Central memory CD8-positive, alpha-beta T cell (primary cell): Measurements from ENCODE around the gene IMP3.

Experiments
- ATAC-seq: fragments of 150-1000 bp; cut with Tn5 transposase; replicated peaks from 2 replicates; pipeline ENCODE4 v1.10.0; 2022; ENCODE audit warnings: mild to moderate bottlenecking, moderate FRiP score, moderate number of reproducible peaks; ENCODE audit not compliant: poor library complexity, severe bottlenecking; ENCODE audit errors: extremely low read depth
- DNase-seq, 2 donors: peaks; one replicate each; pipeline ENCODE4 v3.0.0; 2021; ENCODE audit warnings: low spot score in 2 of 2
- H3K27ac Mint-ChIP-seq: one replicate; pipeline ENCODE4 v1.8.0; 2022; ENCODE audit warnings: low read depth, mild to moderate bottlenecking, moderate library complexity, mixed read lengths
- H3K27me3 Mint-ChIP-seq: one replicate; pipeline ENCODE4 v1.8.0; 2022; ENCODE audit warnings: mixed read lengths
- H3K36me3 Mint-ChIP-seq: one replicate; pipeline ENCODE4 v1.8.0; 2022; ENCODE audit warnings: mild to moderate bottlenecking, moderate library complexity, mixed read lengths; ENCODE audit not compliant: insufficient read depth
- H3K4me1 Mint-ChIP-seq: one replicate; pipeline ENCODE4 v1.8.0; 2022; ENCODE audit warnings: mixed read lengths
- H3K4me3 Mint-ChIP-seq: one replicate; pipeline ENCODE4 v1.8.0; 2022; ENCODE audit warnings: mild to moderate bottlenecking, moderate library complexity, mixed read lengths
- H3K9me3 Mint-ChIP-seq: one replicate; pipeline ENCODE4 v1.8.0; 2022; ENCODE audit warnings: mixed read lengths

Gene IMP3

GRCh38 chr15:75606711-75607699 lies 33.0 kb downstream of the IMP3 start:
- Mint-ChIP-seq H3K27me3 (no peaks in the 10 kb centered on the region), H3K4me1 (peaks cover 46% of the 10 kb centered on the region), H3K4me3 (peak overlapping the region; percentile 49), H3K9me3 (no peaks in the 10 kb centered on the region), H3K36me3 (peaks cover 33% of the 10 kb centered on the region), H3K27ac (peak overlapping the region; percentile 74)
- ATAC-seq (peak; percentile 79), DNase-seq (peak in 1 of 2 donors; percentile 13)

DNA sequence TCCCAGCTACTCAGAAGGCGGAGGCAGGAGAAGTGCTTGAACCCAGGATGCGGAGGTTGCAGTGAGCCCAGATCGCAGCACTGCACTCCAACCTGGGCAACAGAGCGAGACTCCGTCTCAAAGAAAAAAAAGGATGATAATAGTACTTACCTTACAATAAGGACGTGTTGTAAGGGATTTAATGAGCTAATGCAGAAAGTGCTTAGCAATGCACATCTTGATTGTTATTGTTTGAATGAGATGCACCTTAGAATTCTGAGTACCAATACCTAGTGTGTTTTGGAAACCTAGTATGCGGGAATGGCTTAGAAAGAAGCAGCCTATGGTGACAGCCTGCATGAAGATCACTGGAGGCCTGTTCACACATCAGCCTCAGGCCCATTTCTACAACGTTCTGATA lies 34.0 kb downstream of the IMP3 start:
- Mint-ChIP-seq H3K9me3 (no peaks in the 10 kb centered on the region), H3K4me1 (peaks cover 42% of the 10 kb centered on the region), H3K36me3 (peaks cover 25% of the 10 kb centered on the region), H3K27me3 (no peaks in the 10 kb centered on the region), H3K4me3 (peak overlapping the region; percentile 49), H3K27ac (peak overlapping the region; percentile 74)
- no peak for ATAC-seq
- no peak for DNase-seq

GRCh38 chr15:75599401-75599800 lies 40.6 kb downstream of the IMP3 start:
- Mint-ChIP-seq H3K4me1 (peaks cover 17% of the 10 kb centered on the region), H3K4me3 (no peak overlapping the region), H3K27me3 (no peaks in the 10 kb centered on the region), H3K36me3 (peaks cover 19% of the 10 kb centered on the region), H3K9me3 (no peaks in the 10 kb centered on the region), H3K27ac (no peak overlapping the region)
- ATAC-seq (no peak), DNase-seq (no peak)

DNA sequence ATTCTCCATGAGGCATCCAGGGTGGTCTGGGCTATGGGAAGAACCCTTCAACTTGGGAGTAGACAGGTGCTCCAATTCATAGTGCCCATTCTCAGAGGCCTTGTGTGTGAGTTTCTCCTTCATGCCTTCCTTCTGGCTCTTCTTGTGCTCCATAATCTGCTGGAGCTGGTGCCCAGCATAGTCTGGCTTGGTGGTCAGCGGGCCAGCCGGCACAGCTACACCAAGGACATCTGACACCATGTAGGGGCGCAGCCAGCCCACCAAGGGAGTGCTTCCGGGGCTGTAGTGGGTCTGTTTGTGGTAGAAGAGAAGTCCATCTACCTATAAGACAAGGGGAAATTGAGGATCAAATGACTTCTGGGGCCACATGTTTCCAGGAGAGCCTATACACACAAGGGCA lies 41.7 kb downstream of the IMP3 start:
- ATAC-seq: no peak
- no peaks in the 10 kb centered on the region for H3K9me3 Mint-ChIP-seq
- H3K27ac Mint-ChIP-seq: no peak overlapping the region
- peaks cover 21% of the 10 kb centered on the region for H3K36me3 Mint-ChIP-seq
- H3K4me1 Mint-ChIP-seq: peaks cover 17% of the 10 kb centered on the region
- H3K27me3 Mint-ChIP-seq: no peaks in the 10 kb centered on the region
- no peak for DNase-seq
- no peak overlapping the region for H3K4me3 Mint-ChIP-seq

DNA sequence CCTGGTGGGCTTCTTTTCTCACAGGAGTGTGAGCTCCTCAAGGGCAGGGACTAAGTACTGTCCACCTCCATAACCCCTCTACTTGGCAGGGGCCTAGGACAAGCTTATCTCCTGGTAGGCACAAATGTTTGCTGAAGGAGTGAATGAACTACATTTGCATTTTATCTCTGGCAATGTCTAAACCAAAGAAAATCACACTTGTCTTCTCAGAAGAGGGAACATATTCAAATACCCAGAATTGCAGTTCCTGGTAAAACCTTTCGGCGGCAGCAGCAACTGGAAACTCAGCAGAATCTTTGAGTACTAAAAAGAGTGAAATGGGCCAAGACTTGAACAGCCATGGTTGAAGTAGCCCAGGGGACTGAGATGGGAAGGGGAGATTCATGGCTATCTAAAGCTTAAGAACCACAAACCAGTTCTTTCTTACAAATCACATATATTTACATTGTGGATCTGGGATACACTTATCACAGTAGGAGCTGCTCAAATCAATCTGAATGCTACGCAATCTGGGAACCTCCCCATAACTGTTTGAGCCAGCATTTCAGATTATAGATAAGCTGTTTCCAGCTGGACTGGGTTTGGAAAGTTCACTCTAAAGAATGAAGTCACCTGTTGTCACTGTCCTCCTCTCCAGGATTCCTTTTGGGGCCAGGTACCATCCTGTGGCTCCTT lies 42.2 kb downstream of the IMP3 start:
- Mint-ChIP-seq H3K36me3 (peaks cover 23% of the 10 kb centered on the region), H3K9me3 (no peaks in the 10 kb centered on the region), H3K27me3 (no peaks in the 10 kb centered on the region), H3K4me1 (peaks cover 17% of the 10 kb centered on the region), H3K4me3 (no peak overlapping the region), H3K27ac (peak overlapping the region; percentile 46)
- DNase-seq (peak in 1 of 2 donors; percentile 21), ATAC-seq (peak; percentile 24)

DNA sequence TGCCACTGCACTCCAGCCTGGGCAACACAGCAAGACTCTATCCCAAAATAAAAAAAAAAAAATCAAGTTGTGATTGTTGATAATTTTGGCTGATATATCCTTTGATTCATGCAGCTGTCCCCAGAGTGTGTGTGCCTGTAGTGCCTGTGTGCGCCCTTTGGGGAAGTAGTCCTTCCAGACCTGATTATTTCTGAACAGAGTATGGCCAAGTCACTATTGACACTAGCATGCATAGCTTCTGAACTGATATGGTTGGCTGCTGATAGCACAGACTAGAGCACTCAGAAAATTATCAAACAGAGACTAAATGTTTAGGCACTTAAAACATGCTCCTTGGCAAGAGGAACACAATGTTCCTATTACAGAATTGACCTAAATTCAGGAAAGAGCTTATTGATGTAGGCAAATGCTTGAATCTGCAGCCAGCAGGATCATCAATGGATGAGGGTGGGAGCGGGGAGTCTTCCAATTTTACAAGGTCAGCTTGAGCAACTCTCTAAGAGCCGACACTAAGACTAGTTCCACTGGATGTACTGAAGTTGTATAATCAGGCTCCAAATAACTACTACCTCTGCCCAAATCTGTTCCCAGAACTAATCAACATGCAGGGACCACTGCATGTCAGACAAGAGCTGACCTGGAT lies 43.2 kb downstream of the IMP3 start:
- DNase-seq (no peak), ATAC-seq (no peak)
- Mint-ChIP-seq H3K36me3 (peaks cover 25% of the 10 kb centered on the region), H3K27me3 (no peaks in the 10 kb centered on the region), H3K4me1 (peaks cover 17% of the 10 kb centered on the region), H3K9me3 (no peaks in the 10 kb centered on the region), H3K27ac (peak overlapping the region; percentile 46), H3K4me3 (no peak overlapping the region)

- Mint-ChIP-seq H3K9me3 (no peaks in the 10 kb centered on the region), H3K4me3 (no peak overlapping the region), H3K27me3 (no peaks in the 10 kb centered on the region), H3K27ac (no peak overlapping the region), H3K4me1 (peaks cover 17% of the 10 kb centered on the region), H3K36me3 (peaks cover 20% of the 10 kb centered on the region)
- DNase-seq: no peak
- no peak for ATAC-seq
These were observed 45.7 kb downstream of the IMP3 start for GRCh38 chr15:75594276-75594675.

GRCh38 chr15:75591655-75592364 lies 48.2 kb downstream of the IMP3 start:
- H3K9me3 Mint-ChIP-seq: no peaks in the 10 kb centered on the region
- no peak overlapping the region for H3K4me3 Mint-ChIP-seq
- peaks cover 22% of the 10 kb centered on the region for H3K36me3 Mint-ChIP-seq
- ATAC-seq (no peak), DNase-seq (no peak)
- peaks cover 7% of the 10 kb centered on the region for H3K4me1 Mint-ChIP-seq
- no peak overlapping the region for H3K27ac Mint-ChIP-seq
- no peaks in the 10 kb centered on the region for H3K27me3 Mint-ChIP-seq

GRCh38 chr15:75590239-75590638 lies 49.8 kb downstream of the IMP3 start:
- no peaks in the 10 kb centered on the region for H3K9me3 Mint-ChIP-seq
- no peaks in the 10 kb centered on the region for H3K27me3 Mint-ChIP-seq
- H3K4me1 Mint-ChIP-seq: no peaks in the 10 kb centered on the region
- H3K4me3 Mint-ChIP-seq: no peak overlapping the region
- H3K27ac Mint-ChIP-seq: no peak overlapping the region
- DNase-seq (no peak), ATAC-seq (no peak)
- peaks cover 17% of the 10 kb centered on the region for H3K36me3 Mint-ChIP-seq
